Suprapubic skin (tissue), 4 donors: ENCODE data around the gene MCF2L2. TPM values are rescaled to one million over a fixed set of nuclear protein-coding genes. Genes with fewer than 3 reads are reported as not detected.

Experiments used
- DNase-seq, 2 donors: peaks; one replicate each; pipeline ENCODE4 v3.0.0-alpha.2; 2019; ENCODE audit warnings: low spot score in 2 of 2
- H3K27ac ChIP-seq: fragments of 200-600 bp; sonication (generic); one replicate; pipeline ENCODE4 v1.5.1; 2019
- H3K27me3 ChIP-seq: fragments of 200-600 bp; sonication (generic); one replicate; pipeline ENCODE4 v1.5.1; 2019
- H3K36me3 ChIP-seq: fragments of 200-600 bp; sonication (generic); one replicate; pipeline ENCODE4 v1.5.1; 2019
- H3K4me1 ChIP-seq: fragments of 200-600 bp; sonication (generic); one replicate; pipeline ENCODE4 v1.5.1; 2019
- H3K4me3 ChIP-seq: fragments of 200-600 bp; sonication (generic); one replicate; pipeline ENCODE4 v1.5.1; 2019; ENCODE audit warnings: mild to moderate bottlenecking
- H3K9me3 ChIP-seq: fragments of 200-600 bp; sonication (generic); one replicate; pipeline ENCODE4 v1.5.1; 2019
- EP300 ChIP-seq: sonication (generic); formaldehyde crosslinking; IDR thresholded peaks from one replicate; pipeline ENCODE4 v1.6.1; 2017; ENCODE audit warnings: antibody characterized with exemption
- POLR2A ChIP-seq, 2 donors: fragments of 450-650 bp; IDR thresholded peaks; one replicate each; pipeline ENCODE4 v1.6.1; 2017; ENCODE audit warnings: antibody characterized with exemption in 2 of 2, mild to moderate bottlenecking in 2 of 2, moderate library complexity in 2 of 2
- POLR2AphosphoS5 ChIP-seq, 3 donors: sonication (generic); formaldehyde crosslinking; IDR thresholded peaks; one replicate each; pipeline ENCODE4 v1.6.1; 2017; ENCODE audit warnings: antibody characterized with exemption in 3 of 3
- WGBS: methylation state at CpG from one replicate; pipeline ENCODE4 v1.1.5; 2018; 5-methylcytosine and 5-hydroxymethylcytosine counted together
- total RNA-seq, 4 donors: library from RNA; depleted of rRNA; stranded (reverse); fragments of >200 nt; gene quantifications; one replicate each; pipeline ENCODE4 v1.1.0, GENCODE V29; 2016
- TF ChIP-seq, protein P1 (sequence below), 2 donors: fragments of 200-600 bp in 1 of 2; fragments of 450-650 bp in 1 of 2; sonication (generic) in 1 of 2; IDR thresholded peaks; one replicate each; pipeline ENCODE4 v1.5.1; 2016 to 2019; ENCODE audit warnings: antibody characterized with exemption in 2 of 2, mild to moderate bottlenecking in 1 of 2, moderate library complexity in 1 of 2

MCF2L2 gene
- total RNA-seq, 4 donors from 2014 or later = 0.36 to 2.2 (median 0.64) TPM

DNA sequence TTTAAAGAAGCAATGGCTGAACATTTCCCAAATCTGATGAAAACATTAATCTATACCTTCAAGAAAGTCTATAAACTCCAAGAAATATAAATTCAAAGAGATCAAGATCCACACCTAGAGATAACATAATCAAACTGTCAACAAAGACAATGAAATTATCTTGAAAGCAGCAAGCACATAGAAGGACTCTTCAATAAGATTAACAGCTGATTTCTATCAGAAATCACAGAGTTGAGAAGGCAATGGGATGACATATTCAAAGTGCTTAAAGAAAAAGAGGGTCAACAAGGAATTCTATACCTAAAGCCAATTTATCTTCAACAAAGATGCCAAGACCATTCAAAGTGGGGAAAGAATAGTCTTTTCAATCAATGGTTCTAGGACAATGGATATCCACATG, 224.7 kb downstream of the MCF2L2 start:
- Histone ChIP-seq H3K27ac (no peak overlapping the region), H3K36me3 (no peaks in the 10 kb centered on the region), H3K4me1 (no peaks in the 10 kb centered on the region), H3K27me3 (no peaks in the 10 kb centered on the region), H3K9me3 (peaks cover 9% of the 10 kb centered on the region), H3K4me3 (no peak overlapping the region)
- TF ChIP-seq, protein P1, sequence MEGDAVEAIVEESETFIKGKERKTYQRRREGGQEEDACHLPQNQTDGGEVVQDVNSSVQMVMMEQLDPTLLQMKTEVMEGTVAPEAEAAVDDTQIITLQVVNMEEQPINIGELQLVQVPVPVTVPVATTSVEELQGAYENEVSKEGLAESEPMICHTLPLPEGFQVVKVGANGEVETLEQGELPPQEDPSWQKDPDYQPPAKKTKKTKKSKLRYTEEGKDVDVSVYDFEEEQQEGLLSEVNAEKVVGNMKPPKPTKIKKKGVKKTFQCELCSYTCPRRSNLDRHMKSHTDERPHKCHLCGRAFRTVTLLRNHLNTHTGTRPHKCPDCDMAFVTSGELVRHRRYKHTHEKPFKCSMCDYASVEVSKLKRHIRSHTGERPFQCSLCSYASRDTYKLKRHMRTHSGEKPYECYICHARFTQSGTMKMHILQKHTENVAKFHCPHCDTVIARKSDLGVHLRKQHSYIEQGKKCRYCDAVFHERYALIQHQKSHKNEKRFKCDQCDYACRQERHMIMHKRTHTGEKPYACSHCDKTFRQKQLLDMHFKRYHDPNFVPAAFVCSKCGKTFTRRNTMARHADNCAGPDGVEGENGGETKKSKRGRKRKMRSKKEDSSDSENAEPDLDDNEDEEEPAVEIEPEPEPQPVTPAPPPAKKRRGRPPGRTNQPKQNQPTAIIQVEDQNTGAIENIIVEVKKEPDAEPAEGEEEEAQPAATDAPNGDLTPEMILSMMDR (IDR thresholded peaks at IDR 0.05) = no peak
- TF ChIP-seq POLR2A (IDR thresholded peaks at IDR 0.05) (no peak), EP300 (no peak), POLR2AphosphoS5 (IDR thresholded peaks at IDR 0.05) (no peak)
- no peak for DNase-seq

GRCh38 chr3:183202004-183202722, 226.3 kb downstream of the MCF2L2 start:
- Histone ChIP-seq H3K27me3 (no peaks in the 10 kb centered on the region), H3K27ac (no peak overlapping the region), H3K4me3 (no peak overlapping the region), H3K4me1 (no peaks in the 10 kb centered on the region), H3K9me3 (peaks cover 9% of the 10 kb centered on the region), H3K36me3 (no peaks in the 10 kb centered on the region)
- WGBS = 89% methylated on average over 4 of the region's 4 CpGs
- no peak for TF ChIP-seq POLR2A (IDR thresholded peaks at IDR 0.05)
- TF ChIP-seq EP300 = no peak
- TF ChIP-seq, protein P1 (IDR thresholded peaks at IDR 0.05) = no peak
- no peak for TF ChIP-seq POLR2AphosphoS5 (IDR thresholded peaks at IDR 0.05)
- DNase-seq = no peak

DNA sequence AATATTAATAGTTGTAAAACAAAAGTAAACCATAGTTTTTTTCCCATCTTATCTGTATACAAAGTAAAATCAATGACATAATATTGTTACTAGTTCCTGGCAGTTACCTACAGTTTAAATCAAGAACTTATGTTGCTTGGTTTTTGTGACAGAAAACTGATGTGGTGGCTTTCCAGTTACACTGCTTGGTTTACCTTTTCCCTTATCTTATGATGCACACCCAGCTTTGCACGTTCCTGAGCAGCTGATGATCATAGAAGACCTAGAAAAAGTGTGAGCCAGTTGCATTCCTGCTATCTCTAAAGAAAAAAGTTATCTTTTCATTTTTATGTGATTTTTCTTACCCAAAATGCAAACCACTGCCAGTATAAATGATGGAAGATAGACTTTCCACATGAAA, 229.5 kb downstream of the MCF2L2 start:
- Histone ChIP-seq H3K4me1 (no peaks in the 10 kb centered on the region), H3K36me3 (no peaks in the 10 kb centered on the region), H3K27me3 (no peaks in the 10 kb centered on the region), H3K27ac (no peak overlapping the region), H3K9me3 (peaks cover 8% of the 10 kb centered on the region), H3K4me3 (no peak overlapping the region)
- 24% methylated on average over 1 of the region's 1 CpG for WGBS
- TF ChIP-seq POLR2A (IDR thresholded peaks at IDR 0.05) = no peak
- TF ChIP-seq, protein P1 (IDR thresholded peaks at IDR 0.05) = no peak
- no peak for TF ChIP-seq EP300
- no peak for TF ChIP-seq POLR2AphosphoS5 (IDR thresholded peaks at IDR 0.05)
- no peak for DNase-seq

GRCh38 chr3:183197734-183198133, 230.7 kb downstream of the MCF2L2 start:
- no peak overlapping the region for H3K4me3 ChIP-seq
- no peaks in the 10 kb centered on the region for H3K9me3 ChIP-seq
- H3K27ac ChIP-seq = no peak overlapping the region
- no peaks in the 10 kb centered on the region for H3K36me3 ChIP-seq
- TF ChIP-seq, protein P1 (IDR thresholded peaks at IDR 0.05) = no peak
- TF ChIP-seq EP300 = no peak
- no peak for TF ChIP-seq POLR2A (IDR thresholded peaks at IDR 0.05)
- no peak for TF ChIP-seq POLR2AphosphoS5 (IDR thresholded peaks at IDR 0.05)
- H3K27me3 ChIP-seq = no peaks in the 10 kb centered on the region
- H3K4me1 ChIP-seq = no peaks in the 10 kb centered on the region
- DNase-seq = no peak

- WGBS = 73% methylated on average over 4 of the region's 4 CpGs
- no peak overlapping the region for H3K4me3 ChIP-seq
- H3K4me1 ChIP-seq = no peaks in the 10 kb centered on the region
- no peaks in the 10 kb centered on the region for H3K36me3 ChIP-seq
- H3K9me3 ChIP-seq = no peaks in the 10 kb centered on the region
- no peak for DNase-seq
- H3K27me3 ChIP-seq = no peaks in the 10 kb centered on the region
- H3K27ac ChIP-seq = no peak overlapping the region
- TF ChIP-seq, protein P1 (IDR thresholded peaks at IDR 0.05) = no peak
- no peak for TF ChIP-seq POLR2A (IDR thresholded peaks at IDR 0.05)
- TF ChIP-seq EP300 = no peak
- no peak for TF ChIP-seq POLR2AphosphoS5 (IDR thresholded peaks at IDR 0.05)
These were observed 233.2 kb downstream of the MCF2L2 start for GRCh38 chr3:183195266-183195665.
